DMS53 (cell line): ENCODE data around the gene TYMS.

ENCODE experiments used
- DNase-seq: peaks from one replicate; lab custom pipeline; 2025; lab: John Stamatoyannopoulos, UW

The TYMS gene

GRCh38 chr18:712401-713134 lies 55.1 kb downstream of the TYMS start, which contains the start of gene ENOSF1:
Gene ENOSF1 (minus strand): TSS chr18:712630. CDS start chr18:712587, 43 bp downstream.
- peak; percentile 98 for DNase-seq

- no peak for DNase-seq
Measured at GRCh38 chr18:713135-713490, 55.7 kb downstream of the TYMS start.

GRCh38 chr18:715626-716025 lies 58.2 kb downstream of the TYMS start:
- no peak for DNase-seq

DNA sequence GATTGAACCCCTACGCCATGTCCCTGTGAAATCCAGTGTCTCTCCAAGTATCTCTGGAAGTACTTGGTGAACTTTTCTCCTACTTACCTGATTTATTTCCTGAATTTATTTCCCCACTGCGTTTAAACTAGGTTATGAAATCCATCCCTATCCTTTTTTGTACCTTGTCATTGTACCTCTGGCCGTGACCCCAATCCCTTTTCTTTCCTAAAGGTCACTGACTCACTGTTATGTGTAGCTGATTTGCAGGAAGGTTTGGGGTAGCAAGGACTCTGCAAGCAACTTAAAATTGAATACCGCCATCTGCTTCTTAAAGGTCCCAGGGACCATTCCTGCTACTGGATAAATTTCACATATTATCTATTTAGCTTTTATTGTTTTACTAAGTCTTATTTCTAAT lies 59.5 kb downstream of the TYMS start:
- DNase-seq = no peak
